Measurements from ENCODE around the gene PINK1.

GRCh38 chr1:20634065-20634593 is 871 bp downstream of the PINK1 start:
- TF ChIP-seq CTCF (IDR thresholded peaks at IDR 0.05; ENCODE audit: low read depth, low read length) (no peak), EZH2phosphoT487 (IDR thresholded peaks at IDR 0.05; ENCODE audit: low read depth) (no peak)
